Retinal pigment epithelial cell (primary cell): ENCODE measurements around the gene IPPK.
"Not testable (repeated sequence)": the region's sequence is repeated elsewhere in the genome, so short reads cannot be mapped to it uniquely, and the experiment has no call there.

Experiments used
- DNase-seq: peaks from one replicate; pipeline ENCODE4 v3.0.0-alpha.2; 2010; ENCODE audit warnings: low read depth
- H3K4me3 ChIP-seq: 2 replicates; pipeline ENCODE4 v1.5.1; 2011; ENCODE audit warnings: mild to moderate bottlenecking, low read length, control low read depth, moderate library complexity
- TF ChIP-seq, protein P1 (sequence below): conservative IDR thresholded peaks from 2 replicates; pipeline ENCODE4 v1.5.1; 2011; ENCODE audit warnings: low read depth, low read length, control low read depth, inconsistent platforms

Gene IPPK

DNA sequence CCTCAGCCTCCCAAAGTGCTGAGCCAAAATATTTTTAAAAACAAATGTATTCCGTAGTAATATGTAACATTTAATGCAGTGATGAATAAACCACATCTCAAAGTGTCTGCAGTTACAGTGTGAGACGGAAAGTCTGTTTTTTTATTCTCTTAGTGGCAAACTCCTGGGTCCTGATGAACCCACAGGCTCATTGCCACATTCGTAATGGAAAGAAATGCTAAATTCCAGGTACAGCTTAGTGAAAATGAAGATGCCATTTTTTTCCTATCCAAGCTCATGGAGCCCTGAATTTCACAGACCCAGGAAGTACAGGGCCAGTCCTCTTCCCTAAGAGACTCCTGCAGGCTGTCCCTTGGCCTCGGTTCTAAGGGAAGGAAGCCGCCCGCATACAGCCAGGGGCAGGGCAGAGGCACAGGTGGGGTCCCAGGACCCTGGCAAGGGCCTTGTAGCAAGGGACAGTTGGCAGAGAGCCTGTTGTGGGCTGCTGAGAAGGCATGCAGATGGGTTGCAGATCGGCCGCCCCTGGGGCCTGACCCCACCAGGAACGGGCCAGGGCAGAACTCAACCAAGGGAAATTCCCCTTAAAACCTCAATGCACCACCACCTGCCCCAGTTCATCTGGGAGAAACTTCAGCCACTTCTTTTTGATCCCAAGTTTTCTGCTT lies 36.2 kb downstream of the IPPK start:
- DNase-seq = no peak
- no peak overlapping the region for H3K4me3 ChIP-seq
- TF ChIP-seq, protein P1, sequence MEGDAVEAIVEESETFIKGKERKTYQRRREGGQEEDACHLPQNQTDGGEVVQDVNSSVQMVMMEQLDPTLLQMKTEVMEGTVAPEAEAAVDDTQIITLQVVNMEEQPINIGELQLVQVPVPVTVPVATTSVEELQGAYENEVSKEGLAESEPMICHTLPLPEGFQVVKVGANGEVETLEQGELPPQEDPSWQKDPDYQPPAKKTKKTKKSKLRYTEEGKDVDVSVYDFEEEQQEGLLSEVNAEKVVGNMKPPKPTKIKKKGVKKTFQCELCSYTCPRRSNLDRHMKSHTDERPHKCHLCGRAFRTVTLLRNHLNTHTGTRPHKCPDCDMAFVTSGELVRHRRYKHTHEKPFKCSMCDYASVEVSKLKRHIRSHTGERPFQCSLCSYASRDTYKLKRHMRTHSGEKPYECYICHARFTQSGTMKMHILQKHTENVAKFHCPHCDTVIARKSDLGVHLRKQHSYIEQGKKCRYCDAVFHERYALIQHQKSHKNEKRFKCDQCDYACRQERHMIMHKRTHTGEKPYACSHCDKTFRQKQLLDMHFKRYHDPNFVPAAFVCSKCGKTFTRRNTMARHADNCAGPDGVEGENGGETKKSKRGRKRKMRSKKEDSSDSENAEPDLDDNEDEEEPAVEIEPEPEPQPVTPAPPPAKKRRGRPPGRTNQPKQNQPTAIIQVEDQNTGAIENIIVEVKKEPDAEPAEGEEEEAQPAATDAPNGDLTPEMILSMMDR = no peak

GRCh38 chr9:92632641-92633040 lies 37.3 kb downstream of the IPPK start:
- no peak overlapping the region for H3K4me3 ChIP-seq
- no peak for DNase-seq
- TF ChIP-seq, protein P1 = no peak

- H3K4me3 ChIP-seq = no peak overlapping the region
- TF ChIP-seq, protein P1 = no peak
- no peak for DNase-seq
Observed at GRCh38 chr9:92631452-92632343, 38.2 kb downstream of the IPPK start.

DNA sequence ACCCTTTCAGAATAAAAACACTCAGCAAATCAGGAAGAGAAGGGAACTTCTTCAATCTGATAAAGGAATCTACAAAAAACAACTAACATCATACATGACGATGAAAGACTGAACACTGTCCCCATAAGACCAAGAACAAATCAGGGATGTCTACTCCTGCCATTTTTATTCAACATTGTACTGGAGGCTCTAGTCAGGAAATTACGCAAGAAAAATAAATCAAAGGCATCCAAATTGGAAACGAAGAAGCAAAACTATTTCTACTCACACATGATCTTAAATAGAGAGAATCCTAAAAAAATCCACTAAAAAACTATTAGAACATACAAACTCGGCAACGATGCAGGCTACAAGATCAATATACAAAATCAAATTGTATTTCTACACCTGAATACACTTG lies 42.3 kb downstream of the IPPK start:
- TF ChIP-seq, protein P1 = no peak
- H3K4me3 ChIP-seq = no peak overlapping the region
- DNase-seq = no peak

- TF ChIP-seq, protein P1 = no peak
- DNase-seq = no peak
- no peak overlapping the region for H3K4me3 ChIP-seq
Observed at GRCh38 chr9:92626484-92626883, 43.4 kb downstream of the IPPK start.

DNA sequence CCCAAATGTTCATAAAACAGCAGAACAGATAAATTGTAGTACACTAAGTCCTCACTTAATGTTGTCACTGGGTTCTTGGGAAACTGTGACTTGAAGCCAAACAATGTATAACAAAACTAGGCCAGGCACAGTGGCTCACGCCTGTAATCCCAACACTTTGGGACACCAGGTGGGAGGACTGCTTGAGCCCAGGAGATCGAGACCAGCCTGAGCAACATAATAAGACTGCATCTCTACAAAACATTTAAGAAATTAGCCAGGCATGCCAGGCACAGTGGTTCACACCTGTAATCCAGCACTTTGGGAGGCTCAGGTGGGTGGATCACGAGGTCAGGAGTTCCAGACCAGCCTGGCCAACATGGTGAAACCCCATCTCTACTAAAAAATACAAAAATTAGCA lies 46.0 kb downstream of the IPPK start:
- not testable (repeated sequence) for DNase-seq, H3K4me3 ChIP-seq

GRCh38 chr9:92620845-92621244 lies 49.1 kb downstream of the IPPK start:
- TF ChIP-seq, protein P1 = no peak
- DNase-seq = no peak
- no peak overlapping the region for H3K4me3 ChIP-seq
